ENCODE data around the gene TCF7L1. TPM values are rescaled to one million over a fixed set of nuclear protein-coding genes. Genes with fewer than 3 reads are reported as not detected.

TCF7L1 gene
- total RNA-seq, 4 donors from 2014 or later, result 5.6 to 23.2 (median 10.2) TPM

GRCh38 chr2:85344356-85344954 is 211.3 kb downstream of the TCF7L1 start:
- TF ChIP-seq POLR2A (IDR thresholded peaks at IDR 0.05; ENCODE audit: low read depth) (no peak), EP300 (IDR thresholded peaks at IDR 0.05) (no peak), CTCF (IDR thresholded peaks at IDR 0.05) (no peak), POLR2AphosphoS5 (IDR thresholded peaks at IDR 0.05) (no peak)
- intact Hi-C loops (cut with DNase I), result no loop called here
- Histone ChIP-seq H3K4me1 (peaks cover 0 to 9% (median 8%) of the 10 kb centered on the region in 4 donors), H3K27me3 (no peaks in the 10 kb centered on the region), H3K4me3 (no peak overlapping the region), H3K9me3 (no peaks in the 10 kb centered on the region), H3K27ac (replicated peaks in 1 of 4) (no peak overlapping the region), H3K36me3 (peaks cover 25 to 73% (median 65%) of the 10 kb centered on the region in 4 donors)
- no peak for DNase-seq (ENCODE audit: extremely low spot score)
- WGBS, result 86% methylated on average over 12 of the region's 14 CpGs

- Histone ChIP-seq H3K36me3 (peaks cover 42 to 93% (median 87%) of the 10 kb centered on the region in 4 donors), H3K4me3 (no peak overlapping the region)
- WGBS, result 93% methylated on average over 3 of the region's 3 CpGs
Measured at GRCh38 chr2:85347599-85347998, 214.4 kb downstream of the TCF7L1 start.

GRCh38 chr2:85353876-85354285 is 220.7 kb downstream of the TCF7L1 start:
- DNase-seq (ENCODE audit: extremely low spot score), result no peak
- H3K27ac ChIP-seq (replicated peaks in 1 of 4), result peak overlapping the region; percentile 82 to 90 (median 86)
- intact Hi-C loops (cut with DNase I), result no loop called here
- H3K9me3 ChIP-seq, result no peaks in the 10 kb centered on the region
- 7% methylated on average over 16 of the region's 16 CpGs for WGBS
- TF ChIP-seq CTCF (IDR thresholded peaks at IDR 0.05) (no peak), POLR2AphosphoS5 (IDR thresholded peaks at IDR 0.05) (no peak), POLR2A (IDR thresholded peaks at IDR 0.05; ENCODE audit: low read depth) (no peak), EP300 (IDR thresholded peaks at IDR 0.05) (no peak)
- no peaks in the 10 kb centered on the region for H3K27me3 ChIP-seq
- peaks cover 24 to 62% (median 53%) of the 10 kb centered on the region in 4 donors for H3K4me1 ChIP-seq
- H3K36me3 ChIP-seq, result peaks cover 17 to 68% (median 52%) of the 10 kb centered on the region in 4 donors
- peak overlapping the region; percentile 69 to 93 (median 78) for H3K4me3 ChIP-seq

More at GRCh38 chr2:85347599-85347998, 214.4 kb downstream of the TCF7L1 start:
- H3K9me3 ChIP-seq, result no peaks in the 10 kb centered on the region
- no peak overlapping the region for H3K27ac ChIP-seq (replicated peaks in 1 of 4)
- DNase-seq (ENCODE audit: extremely low spot score), result no peak
- H3K27me3 ChIP-seq, result no peaks in the 10 kb centered on the region
- no peak for TF ChIP-seq POLR2A (IDR thresholded peaks at IDR 0.05; ENCODE audit: low read depth)
- TF ChIP-seq CTCF (IDR thresholded peaks at IDR 0.05), result no peak
- TF ChIP-seq EP300 (IDR thresholded peaks at IDR 0.05), result no peak
- TF ChIP-seq POLR2AphosphoS5 (IDR thresholded peaks at IDR 0.05), result no peak
- H3K4me1 ChIP-seq, result peaks cover 2 to 13% (median 5%) of the 10 kb centered on the region in 4 donors
- intact Hi-C loops (cut with DNase I), result no loop called here

GRCh38 chr2:85354286-85355072 is 221.3 kb downstream of the TCF7L1 start, which contains the start of the genes ELMOD3 and RETSAT:
Gene ELMOD3, plus strand, starts transcription at chr2:85354769. Its CDS starts 2,430 bp downstream, at chr2:85357199.
Gene RETSAT, minus strand, starts transcription at chr2:85354528. Its CDS starts 21 bp downstream, at chr2:85354507.
- H3K4me3 ChIP-seq, result peak within 1 kb of the TSS; percentile 69 to 93 (median 78)
- H3K9me3 ChIP-seq, result no peaks in the 10 kb centered on the region
- WGBS, result 1% methylated on average over 30 of the region's 42 CpGs
- H3K4me1 ChIP-seq, result peaks cover 24 to 64% (median 53%) of the 10 kb centered on the region in 4 donors
- peak within 1 kb of the TSS; percentile 82 to 90 (median 86) for H3K27ac ChIP-seq (replicated peaks in 1 of 4)
- H3K27me3 ChIP-seq, result no peaks in the 10 kb centered on the region
- intact Hi-C loops (cut with DNase I), result no loop called here
- peak; percentile 99 for DNase-seq (ENCODE audit: extremely low spot score)
- peaks cover 16 to 66% (median 48%) of the 10 kb centered on the region in 4 donors for H3K36me3 ChIP-seq
- peak; percentile 92 for TF ChIP-seq POLR2A (IDR thresholded peaks at IDR 0.05; ENCODE audit: low read depth)
- TF ChIP-seq POLR2AphosphoS5 (IDR thresholded peaks at IDR 0.05), result peak; percentile 94 to 97
- TF ChIP-seq EP300 (IDR thresholded peaks at IDR 0.05), result no peak
- TF ChIP-seq CTCF (IDR thresholded peaks at IDR 0.05), result peak in 1 of 3 experiments; percentile 29

Data from esophagus muscularis mucosa (tissue), 4 donors.